ENCODE data around the gene GRK3. TPM values are rescaled to one million over a fixed set of nuclear protein-coding genes. Genes with fewer than 3 reads are reported as not detected.

The GRK3 gene
- total RNA-seq, 1 experiment from 2014 or later: 0.37 TPM

- TF ChIP-seq EZH2 (IDR thresholded peaks at IDR 0.05; ENCODE audit: low read depth): no peak
- no peak for TF ChIP-seq CTCF (conservative IDR thresholded peaks at IDR 0.05)
- H3K4me3 ChIP-seq: no peak overlapping the region
- peaks cover 39% of the 10 kb centered on the region for H3K27me3 ChIP-seq (ENCODE audit: insufficient read depth, low read depth)
- intact Hi-C loops (cut with micrococcal nuclease; ENCODE audit: unreplicated experiment): no loop called here
- ChIA-PET CTCF (no interaction called here), POLR2A (ENCODE audit: unreplicated experiment) (no interaction called here)
- H3K79me2 ChIP-seq (ENCODE audit: low read depth): no peaks in the 10 kb centered on the region
- no peak for DNase-seq
- no TSS peak for BruUV-seq (replicated peaks)
- H3K9me2 ChIP-seq (ENCODE audit: insufficient read depth): no peaks in the 10 kb centered on the region
- H2AFZ ChIP-seq: no peak overlapping the region
- no peak overlapping the region for H3K27ac ChIP-seq
- H3K4me1 ChIP-seq (replicated peaks; ENCODE audit: insufficient read depth): no peaks in the 10 kb centered on the region
- no peak overlapping the region for H3K4me2 ChIP-seq
- no peaks in the 10 kb centered on the region; the same call in 1 of the 2 replicates for H3K9me3 ChIP-seq (ENCODE audit: insufficient read depth, low read depth)
- H3F3A ChIP-seq (ENCODE audit: insufficient read depth, low read depth): no peaks in the 10 kb centered on the region
- no peaks in the 10 kb centered on the region for H4K20me1 ChIP-seq (ENCODE audit: insufficient read depth)
- no peaks in the 10 kb centered on the region for H3K36me3 ChIP-seq (ENCODE audit: low read depth)
These were observed 19.3 kb upstream of the GRK3 start for GRCh38 chr22:25545146-25545545.

- Histone ChIP-seq H3K27me3 (ENCODE audit: insufficient read depth, low read depth) (peaks cover 40% of the 10 kb centered on the region), H2AFZ (no peak overlapping the region), H3F3A (ENCODE audit: insufficient read depth, low read depth) (no peaks in the 10 kb centered on the region), H3K36me3 (ENCODE audit: low read depth) (no peaks in the 10 kb centered on the region), H3K79me2 (ENCODE audit: low read depth) (no peaks in the 10 kb centered on the region), H3K9me3 (ENCODE audit: insufficient read depth, low read depth) (no peaks in the 10 kb centered on the region; the same call in 1 of the 2 replicates), H3K9me2 (ENCODE audit: insufficient read depth) (no peaks in the 10 kb centered on the region), H3K4me3 (no peak overlapping the region), H3K4me2 (no peak overlapping the region), H3K4me1 (replicated peaks; ENCODE audit: insufficient read depth) (no peaks in the 10 kb centered on the region), H3K27ac (no peak overlapping the region), H4K20me1 (ENCODE audit: insufficient read depth) (no peaks in the 10 kb centered on the region)
- TF ChIP-seq CTCF (conservative IDR thresholded peaks at IDR 0.05) (no peak), EZH2 (IDR thresholded peaks at IDR 0.05; ENCODE audit: low read depth) (no peak)
- no peak for DNase-seq
- no TSS peak for BruUV-seq (replicated peaks)
- ChIA-PET CTCF (no interaction called here), POLR2A (ENCODE audit: unreplicated experiment) (no interaction called here)
- intact Hi-C loops (cut with micrococcal nuclease; ENCODE audit: unreplicated experiment): no loop called here
These were observed 18.8 kb upstream of the GRK3 start for GRCh38 chr22:25545672-25546071.

- no peaks in the 10 kb centered on the region for H3K36me3 ChIP-seq (ENCODE audit: low read depth)
- H2AFZ ChIP-seq: no peak overlapping the region
- no peak for DNase-seq
- no peaks in the 10 kb centered on the region for H4K20me1 ChIP-seq (ENCODE audit: insufficient read depth)
- H3K79me2 ChIP-seq (ENCODE audit: low read depth): no peaks in the 10 kb centered on the region
- TF ChIP-seq CTCF (conservative IDR thresholded peaks at IDR 0.05) (no peak), EZH2 (IDR thresholded peaks at IDR 0.05; ENCODE audit: low read depth) (no peak)
- H3K27me3 ChIP-seq (ENCODE audit: insufficient read depth, low read depth): peaks cover 46% of the 10 kb centered on the region
- no peaks in the 10 kb centered on the region for H3F3A ChIP-seq (ENCODE audit: insufficient read depth, low read depth)
- H3K27ac ChIP-seq: no peak overlapping the region
- no peaks in the 10 kb centered on the region for H3K9me2 ChIP-seq (ENCODE audit: insufficient read depth)
- ChIA-PET POLR2A (ENCODE audit: unreplicated experiment) (no interaction called here), CTCF (no interaction called here)
- no TSS peak for BruUV-seq (replicated peaks)
- no peaks in the 10 kb centered on the region; the same call in 1 of the 2 replicates for H3K9me3 ChIP-seq (ENCODE audit: insufficient read depth, low read depth)
- intact Hi-C loops (cut with micrococcal nuclease; ENCODE audit: unreplicated experiment): no loop called here
- no peaks in the 10 kb centered on the region for H3K4me1 ChIP-seq (replicated peaks; ENCODE audit: insufficient read depth)
- no peak overlapping the region for H3K4me2 ChIP-seq
- no peak overlapping the region for H3K4me3 ChIP-seq
These were observed 18.2 kb upstream of the GRK3 start for GRCh38 chr22:25546242-25546641.
